CD4-positive, alpha-beta T cell treated with Interleukin-2 at 100 ng/mL for 4 hours (primary cell): ENCODE data around the gene PTPRN2.

ENCODE experiments used
- DNase-seq: peaks from one replicate; pipeline ENCODE4 v3.0.0-alpha.2; 2020; ENCODE audit warnings: low spot score

PTPRN2 gene

DNA sequence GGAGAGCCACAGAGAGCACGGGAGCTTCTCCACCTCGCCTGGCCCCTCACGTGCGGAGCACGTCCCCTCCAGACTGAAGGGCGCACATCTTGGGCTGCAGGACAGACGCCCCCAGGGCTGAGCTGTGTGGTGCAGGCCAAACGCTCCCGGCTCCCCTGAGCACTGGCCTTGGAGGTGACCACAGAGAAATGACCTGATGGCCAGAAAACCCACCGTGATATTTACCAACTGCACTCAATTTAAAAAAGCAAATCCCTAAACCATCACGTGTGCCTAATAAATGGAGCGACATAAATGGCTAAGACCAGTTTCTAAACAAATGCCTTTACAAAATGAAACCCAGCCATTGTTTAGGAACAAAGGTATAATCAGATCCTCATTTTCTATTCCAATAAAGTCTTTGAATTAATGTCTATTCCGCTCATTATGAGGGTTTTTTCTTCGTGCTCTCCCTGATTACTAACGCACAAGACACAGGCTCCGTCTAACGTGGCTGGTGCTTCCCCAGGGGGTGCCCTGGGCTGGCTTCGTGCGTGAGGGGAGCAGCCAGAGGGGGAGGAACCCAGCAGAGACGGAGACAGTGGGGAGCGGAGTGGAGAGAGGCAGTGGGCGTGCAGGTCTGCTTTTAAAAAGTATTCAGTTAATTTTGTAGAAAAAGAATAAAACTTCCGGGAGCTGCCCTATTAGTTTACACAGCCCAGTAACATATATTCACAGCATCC lies 1060.5 kb downstream of the PTPRN2 start:
- DNase-seq, result no peak

DNA sequence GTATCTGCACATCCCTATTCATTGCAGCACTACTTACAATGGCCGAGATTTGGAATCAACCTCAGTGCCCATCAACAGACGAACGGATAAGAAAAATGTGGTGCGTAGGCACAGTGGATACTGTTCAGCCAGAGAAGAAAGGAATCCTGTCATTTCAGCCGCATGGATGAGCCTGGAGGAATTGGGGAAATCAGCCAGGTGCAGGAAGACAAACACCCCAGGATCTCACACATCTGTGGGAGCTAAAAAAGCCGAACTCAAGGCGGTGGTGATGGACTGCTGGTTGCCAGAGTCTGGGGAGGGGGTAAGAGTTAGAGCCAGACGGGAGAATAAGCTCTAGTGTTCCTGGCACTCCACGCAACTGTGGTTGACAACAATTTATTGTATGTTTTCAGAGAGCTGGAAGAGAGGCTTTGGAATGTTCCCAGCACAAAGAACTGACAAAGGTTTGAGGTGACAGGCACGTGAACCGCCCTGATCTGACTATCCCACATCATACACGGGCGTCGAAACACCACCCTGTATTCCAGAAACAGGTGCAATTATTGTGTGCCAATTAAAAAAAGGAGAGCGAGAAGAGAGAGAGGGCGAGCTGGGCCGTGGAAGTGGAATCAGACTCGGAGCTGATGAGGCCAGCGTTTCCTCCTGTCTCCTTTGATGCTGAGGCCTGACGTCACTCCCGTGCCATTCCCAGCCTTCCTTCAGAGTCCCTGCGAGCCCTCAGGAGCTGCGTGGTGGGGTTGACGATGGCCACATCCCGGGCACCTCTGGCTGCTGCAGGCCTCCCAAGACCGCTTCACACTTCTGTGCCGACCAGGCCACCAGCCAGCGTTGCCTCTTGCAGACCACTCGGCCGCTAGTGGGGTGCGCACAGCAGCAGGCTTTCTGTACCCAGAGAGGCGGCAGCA lies 1061.4 kb downstream of the PTPRN2 start:
- DNase-seq, result no peak

DNA sequence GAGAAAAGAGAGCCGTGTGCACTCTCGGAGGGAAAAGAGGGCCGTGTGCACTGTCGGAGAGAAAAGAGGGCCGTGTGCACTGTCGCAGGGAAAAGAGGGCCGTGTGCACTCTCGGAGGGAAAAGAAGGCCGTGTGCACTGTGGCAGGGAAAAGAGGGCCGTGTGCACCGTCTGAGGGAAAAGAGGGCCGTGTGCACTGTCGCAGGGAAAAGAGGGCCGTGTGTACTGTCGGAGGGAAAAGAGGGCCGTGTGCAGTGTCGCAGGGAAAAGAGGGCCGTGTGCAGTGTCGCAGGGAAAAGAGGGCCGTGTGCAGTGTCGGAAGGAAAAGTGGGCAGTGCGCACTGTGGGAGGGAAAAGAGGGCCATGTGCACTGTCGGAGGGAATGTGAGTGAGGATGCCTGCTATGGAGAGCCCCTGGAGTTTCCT lies 1062.1 kb downstream of the PTPRN2 start:
- no peak for DNase-seq

DNA sequence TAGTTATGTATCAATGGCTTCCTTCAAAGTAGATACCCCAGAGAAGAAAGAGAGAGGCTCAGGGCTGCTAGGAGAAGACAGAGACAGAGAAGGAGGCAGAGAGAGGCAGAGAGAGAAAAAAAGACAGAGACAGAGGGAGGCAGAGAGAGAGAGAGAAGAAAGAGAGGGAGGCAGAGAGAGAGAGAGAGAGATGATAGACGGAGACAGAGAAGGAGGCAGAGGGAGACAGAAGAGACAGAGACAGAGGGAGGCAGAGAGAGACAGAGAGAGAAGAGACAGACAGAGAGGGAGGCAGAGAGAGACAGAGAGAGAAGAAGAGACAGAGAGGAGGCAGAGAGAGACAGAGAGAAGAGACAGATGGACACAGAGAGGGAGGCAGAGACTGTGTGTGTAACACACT lies 1062.9 kb downstream of the PTPRN2 start:
- DNase-seq, result no peak

DNA sequence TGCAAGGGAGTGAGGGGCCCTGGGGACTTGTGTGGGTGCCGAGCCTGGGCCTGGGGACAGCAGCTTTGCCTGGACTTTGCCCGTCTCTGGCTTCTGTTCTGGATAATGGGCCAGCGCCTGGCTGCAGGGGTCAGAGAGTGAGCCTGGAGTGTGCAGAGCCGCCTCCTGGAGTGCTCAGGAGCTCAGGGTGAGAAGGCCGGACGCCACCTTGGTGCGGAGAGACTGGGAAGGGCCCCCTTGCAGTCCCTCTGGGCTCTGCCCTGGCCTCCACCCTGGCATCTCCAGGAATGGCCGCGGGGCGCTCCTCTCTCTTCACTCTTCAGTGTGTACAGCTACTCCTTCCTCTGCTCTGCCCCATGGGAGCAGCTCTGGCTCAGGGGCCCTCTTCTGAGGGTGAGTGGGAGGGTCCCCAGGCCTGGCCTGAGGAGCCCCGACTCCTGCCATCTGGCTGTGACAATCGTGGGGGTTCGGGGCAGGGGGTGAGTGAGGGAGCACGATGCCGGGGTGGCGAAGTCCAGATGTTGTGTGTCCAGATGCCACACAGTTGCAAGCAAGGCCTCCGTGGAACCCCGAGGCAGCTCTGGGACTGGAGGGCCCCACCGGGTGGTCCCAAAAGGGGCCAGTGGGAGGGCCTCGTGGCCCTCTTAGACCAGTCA lies 1063.7 kb downstream of the PTPRN2 start:
- no peak for DNase-seq

DNA sequence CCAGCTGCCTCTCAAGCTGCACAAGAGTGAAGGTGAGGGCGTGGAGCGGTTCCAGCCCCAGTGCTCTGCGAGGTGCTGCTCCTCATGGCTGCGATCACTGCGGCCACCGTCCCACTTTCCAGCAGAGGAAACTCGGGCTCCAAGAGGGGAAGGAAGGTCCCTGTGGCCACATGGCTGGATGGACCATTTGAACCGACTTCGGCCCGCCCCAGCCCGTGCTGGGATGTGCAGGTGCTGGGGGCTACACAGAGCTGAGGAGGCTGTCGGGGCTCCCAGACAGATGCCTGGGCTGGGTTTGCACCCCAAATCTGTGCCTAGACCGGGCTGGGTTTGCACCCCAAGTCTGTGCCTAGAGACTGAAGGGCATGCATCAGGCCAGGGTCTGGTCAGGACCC lies 1064.3 kb downstream of the PTPRN2 start:
- DNase-seq, result no peak

DNA sequence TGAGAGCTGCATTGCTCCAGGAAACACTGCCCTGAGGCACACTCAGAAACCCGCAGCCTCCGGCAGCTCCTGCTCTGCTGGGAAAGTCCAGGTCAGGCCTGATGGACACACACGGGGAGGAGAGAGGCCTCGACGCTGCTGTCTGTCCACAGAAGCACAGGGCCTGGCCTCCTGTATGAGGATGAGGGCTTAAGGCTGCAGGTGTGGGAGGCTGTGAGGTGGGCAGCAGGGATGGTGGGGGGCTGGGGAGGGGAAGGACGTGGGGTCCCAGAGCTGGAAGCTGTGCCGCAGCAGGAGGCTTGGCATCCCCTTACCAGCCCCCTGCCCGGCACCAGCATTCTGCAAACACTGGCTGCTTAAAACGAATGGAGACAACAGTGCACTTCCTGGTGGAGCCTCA lies 1064.7 kb downstream of the PTPRN2 start:
- no peak for DNase-seq

DNA sequence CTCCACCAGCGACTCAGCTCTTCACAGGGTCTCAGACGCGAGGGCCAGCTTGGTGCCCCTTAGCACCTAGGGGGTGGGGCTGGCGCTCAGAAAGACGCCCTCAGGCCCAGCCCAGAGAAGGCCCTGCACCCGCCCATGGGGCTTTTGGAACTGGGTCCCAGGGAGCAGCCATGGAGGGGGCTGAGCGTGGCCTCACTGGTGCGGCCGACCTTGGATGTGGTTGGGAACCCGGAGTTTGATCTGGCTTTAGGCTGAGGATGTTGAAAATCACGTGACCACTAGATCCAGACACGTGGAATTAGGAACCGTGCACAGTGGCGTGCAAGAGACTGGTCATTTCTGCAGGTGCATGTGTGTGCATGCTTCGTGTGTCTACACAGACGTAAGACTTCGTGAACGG lies 1065.4 kb downstream of the PTPRN2 start:
- DNase-seq, result no peak

DNA sequence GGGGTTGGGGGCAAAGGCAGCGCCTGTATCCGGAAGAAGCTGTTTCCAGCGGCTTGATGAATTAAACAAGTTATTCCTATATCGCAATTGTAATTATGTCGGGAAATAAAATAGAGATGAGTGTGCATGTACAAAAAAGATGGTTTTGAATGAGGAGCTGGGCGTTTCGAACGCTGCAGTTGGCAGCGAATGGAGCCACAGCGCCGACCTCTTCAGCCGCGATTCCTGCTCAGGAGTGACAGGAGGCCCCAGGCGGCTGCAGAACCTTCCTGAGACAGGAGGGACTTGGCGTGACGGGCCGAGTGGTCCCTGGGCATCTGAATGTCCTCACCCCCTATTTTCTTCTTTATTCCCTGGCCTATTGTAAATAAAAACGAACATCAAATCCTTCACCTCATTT lies 1065.9 kb downstream of the PTPRN2 start:
- DNase-seq, result no peak

DNA sequence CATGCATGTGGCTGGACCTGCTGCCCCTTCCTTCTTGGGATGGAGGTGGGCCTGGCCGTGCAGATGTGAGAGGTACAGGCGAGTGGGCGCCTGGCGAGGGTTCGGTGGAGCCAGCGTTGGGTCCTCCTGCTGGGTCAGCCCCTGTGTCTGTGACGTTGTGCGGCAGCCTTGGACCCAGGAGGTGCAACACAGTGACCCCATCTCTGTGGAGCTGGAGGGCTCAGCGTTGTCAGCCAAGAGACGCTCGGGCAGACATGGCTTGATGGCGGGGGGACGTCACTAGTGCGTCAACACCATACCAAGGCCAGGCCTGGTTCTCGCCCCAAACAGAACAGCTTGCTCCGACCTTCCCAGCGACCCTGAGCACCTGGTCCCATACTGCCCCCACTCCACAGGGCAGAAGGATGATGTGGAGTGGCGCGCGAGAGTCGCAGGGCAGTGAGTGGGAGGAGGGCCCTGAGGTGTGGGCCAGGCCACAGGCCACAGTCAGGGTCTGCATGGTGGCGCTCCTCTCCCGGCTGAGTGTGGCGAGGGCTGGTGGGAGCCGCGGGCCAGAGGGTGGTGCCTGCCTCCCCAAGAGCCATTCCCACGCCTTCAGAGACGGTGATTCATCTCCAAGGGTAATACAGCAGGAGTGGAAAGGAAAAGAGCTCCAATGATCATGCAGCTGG lies 1066.4 kb downstream of the PTPRN2 start:
- no peak for DNase-seq

DNA sequence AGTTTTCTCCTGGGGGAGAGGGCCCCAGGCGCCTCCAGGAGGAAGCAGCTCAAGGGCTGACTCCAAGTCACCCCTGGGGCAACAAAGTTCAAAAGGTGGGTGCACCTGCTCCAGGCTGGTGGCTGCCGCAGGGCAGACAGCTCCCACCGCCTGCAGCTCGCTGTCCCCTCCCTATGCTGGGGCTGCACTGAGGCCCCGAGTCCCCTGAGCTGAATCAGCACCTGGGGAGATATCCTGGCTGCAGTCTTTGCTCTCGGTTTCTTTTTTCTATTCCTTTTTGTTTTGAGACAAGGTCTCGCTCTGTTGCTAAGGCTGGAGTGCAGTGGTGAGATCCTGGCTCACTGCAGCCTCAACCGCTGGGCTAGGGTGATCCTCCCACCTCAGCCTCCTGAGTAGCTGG lies 1067.4 kb downstream of the PTPRN2 start:
- no peak for DNase-seq

DNA sequence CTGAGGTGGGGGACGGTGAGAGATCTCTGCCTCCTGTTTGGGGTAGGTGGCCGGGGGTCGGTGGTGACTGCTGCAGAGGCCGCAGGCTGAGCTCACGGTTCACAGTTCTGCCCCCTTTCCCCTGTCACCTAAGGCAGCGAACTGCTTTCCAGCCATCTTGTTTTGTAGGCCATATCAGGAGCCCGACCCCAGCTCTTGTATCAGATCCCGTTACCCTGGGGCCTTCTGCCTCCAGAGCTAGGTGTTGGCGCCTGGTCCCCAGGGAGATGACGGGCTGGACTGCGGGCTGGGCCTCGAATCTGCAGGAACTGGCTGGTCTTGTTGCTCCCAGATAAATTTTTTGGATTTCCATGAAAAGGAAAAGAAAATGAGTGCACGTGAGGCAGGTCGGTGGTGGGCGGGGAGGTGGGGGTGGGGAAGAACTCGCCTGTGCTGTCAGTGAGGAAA lies 1067.8 kb downstream of the PTPRN2 start:
- no peak for DNase-seq

DNA sequence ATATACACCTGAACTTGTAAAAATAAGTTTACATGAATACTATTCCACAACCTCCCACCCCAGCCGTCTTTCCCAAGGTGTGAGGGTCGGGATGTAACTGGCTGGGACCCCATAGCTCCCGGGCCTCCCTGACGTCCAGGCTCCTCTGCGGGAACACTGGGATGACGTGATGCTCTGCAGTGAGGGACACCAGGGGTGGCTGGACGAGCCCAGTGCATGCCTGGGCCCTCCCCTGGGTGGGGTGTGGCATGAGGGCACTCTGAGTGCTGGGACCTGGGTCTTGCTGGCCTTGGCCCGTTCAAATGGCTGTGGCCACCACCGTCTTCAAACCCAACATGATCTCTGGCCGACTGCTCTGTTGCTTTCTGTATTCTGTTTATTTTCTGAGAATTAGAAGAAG lies 1068.4 kb downstream of the PTPRN2 start:
- DNase-seq, result no peak

DNA sequence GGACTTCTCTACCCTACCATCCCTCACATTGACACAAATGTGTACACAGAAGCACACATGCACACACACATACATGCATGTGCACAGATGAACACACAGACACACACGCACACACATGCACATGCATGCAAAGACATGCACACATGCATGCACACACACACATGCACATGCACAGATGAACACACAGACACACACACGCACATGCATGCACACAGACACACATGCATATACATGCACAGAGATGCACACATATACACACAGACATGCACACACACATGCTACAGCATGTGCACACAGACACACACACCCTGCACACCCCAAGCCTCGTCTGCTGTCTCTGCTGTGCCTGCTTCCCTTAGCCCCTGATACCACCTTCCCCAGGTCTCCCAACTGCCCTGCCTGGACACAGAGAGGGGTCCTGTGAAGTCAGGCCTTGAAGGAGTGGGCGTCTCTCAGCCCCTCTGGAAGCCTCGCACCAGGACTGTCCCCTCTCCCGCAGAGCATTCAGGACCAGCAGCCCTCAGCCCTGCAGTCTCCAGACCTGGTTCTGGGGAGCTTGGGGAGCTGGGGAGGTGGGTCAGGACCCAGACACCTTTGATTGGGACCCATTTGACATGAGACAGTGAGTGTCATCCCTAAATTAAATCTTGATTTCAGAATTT lies 1069.0 kb downstream of the PTPRN2 start:
- DNase-seq, result no peak

DNA sequence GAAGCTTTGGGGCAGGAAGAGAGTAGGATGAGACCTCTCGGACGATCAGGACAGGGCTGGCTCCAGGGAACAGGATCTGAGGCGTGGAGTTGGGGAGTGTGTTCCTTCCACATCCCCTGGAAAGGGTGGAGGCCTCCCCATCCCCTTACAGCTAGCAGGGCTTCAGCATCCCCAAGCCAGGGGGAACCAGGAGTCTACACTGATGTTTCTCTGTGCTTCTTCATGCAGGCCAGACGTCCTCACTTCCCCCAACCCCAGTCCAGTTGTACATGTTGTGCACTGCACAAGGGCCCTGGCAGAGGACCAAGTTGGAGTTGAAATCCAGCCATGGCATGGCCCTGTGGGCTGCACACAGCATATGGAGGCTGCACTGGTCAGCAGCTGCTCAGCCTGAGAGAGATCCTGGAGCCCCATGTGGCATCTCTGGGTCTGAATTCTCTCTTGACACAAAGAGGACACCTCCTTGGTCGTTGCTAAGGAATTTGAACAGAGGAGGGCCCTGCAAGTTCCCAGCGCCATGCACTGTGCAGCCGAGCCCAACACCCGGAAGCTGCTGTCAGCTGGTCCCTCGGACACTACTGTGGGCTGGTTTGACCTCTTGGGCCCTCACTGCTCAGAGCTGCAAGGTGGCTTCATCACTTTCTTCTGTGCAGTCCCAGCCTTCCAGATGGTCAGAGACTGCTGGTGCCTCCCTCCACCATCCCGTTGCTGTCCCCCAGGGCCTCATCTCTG lies 1069.7 kb downstream of the PTPRN2 start:
- DNase-seq, result no peak

DNA sequence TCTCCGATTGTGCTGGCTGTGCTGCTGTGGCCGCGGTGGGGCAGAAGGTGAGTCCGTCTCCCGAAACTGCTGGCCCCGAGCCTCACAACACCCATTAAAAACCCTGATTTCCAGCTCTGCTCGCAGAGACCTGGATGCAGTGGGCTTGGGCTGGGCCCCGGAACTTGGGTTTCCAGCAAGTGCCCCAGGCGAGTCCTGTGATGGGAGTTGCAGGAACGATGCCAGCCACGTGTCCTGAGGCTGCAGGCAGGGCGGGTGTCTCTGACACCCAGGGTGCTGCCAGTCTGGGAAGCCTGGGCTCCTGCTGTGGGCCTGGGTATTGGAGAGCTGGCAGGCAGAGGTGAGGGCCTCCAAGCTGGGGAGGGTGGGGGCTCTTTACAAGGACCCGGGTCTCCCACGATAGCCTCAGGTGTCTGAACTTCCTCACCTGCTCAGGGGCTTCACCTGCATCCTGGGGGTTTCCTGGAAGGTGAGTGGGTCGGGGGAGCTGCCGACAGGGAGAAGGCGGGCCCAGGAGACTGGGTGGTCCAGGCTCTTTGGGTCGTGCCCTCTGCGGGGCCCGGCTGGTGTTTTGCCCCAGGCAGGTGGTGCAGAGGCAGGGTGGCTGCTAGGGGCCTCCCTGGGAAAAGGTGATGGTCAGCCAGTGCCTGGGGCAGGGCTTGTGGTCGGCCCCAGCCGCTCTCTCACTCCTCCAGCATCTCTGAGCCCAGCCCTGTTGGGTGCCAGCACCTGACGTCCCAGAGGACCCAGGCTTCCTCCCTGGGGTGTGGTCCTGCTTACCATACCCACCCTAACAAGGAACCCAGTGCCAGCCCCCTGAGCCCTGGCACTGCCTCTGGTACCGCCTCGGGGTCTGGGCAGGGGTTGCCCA lies 1070.5 kb downstream of the PTPRN2 start:
- DNase-seq, result no peak

DNA sequence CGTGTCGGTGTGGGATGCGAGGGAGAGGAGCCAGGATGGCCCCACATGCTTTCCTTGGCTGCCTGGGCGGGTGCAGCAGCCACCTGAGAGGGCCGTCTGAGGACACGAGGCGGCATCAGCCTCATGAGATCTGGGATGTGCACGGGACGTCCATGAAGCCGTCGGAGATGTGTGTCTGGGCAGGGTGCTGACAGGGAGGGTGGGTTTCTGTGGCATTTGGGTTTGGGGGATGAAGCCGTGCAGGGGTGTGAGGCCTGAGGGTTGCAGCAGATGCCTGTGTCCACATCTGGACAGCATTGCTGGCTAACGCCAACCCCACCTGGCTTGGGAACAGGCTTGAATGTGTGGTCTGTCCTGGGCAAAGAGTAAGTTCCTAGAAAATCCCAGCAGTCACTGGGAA lies 1071.3 kb downstream of the PTPRN2 start:
- DNase-seq, result no peak

DNA sequence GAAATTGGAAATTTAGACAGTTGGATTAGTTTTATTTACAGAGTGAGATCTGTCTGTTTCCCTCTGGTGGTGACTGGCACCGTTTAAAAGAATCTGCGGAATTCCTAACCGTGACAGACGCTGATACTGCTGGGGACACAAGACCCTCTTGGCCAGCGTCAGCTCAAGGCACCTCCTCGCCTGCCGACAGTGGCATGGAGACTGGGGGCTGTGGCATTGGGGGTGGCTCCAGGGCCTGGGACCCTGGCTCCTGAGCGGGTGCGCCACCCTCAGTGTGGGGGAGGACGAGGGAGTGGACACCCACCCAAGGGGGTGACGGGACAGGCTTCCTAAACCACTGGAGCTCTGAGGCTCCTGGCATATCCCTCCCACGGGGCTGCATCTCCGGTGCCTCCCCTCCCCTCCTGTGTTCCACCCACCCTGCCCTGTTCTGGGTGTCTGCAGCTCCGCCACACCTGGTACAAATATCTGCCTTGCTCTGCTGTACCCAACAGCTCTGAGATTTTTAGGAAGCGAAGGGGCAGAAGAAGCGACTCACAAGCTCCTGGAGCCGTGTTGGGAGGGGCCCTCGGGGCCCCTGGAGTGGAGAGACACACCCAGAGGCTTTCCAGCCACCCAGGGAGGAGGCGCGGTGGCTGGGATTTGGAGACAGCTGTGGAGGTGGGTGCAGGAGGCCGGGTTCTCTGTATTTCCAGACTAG lies 1072.1 kb downstream of the PTPRN2 start:
- DNase-seq, result no peak

DNA sequence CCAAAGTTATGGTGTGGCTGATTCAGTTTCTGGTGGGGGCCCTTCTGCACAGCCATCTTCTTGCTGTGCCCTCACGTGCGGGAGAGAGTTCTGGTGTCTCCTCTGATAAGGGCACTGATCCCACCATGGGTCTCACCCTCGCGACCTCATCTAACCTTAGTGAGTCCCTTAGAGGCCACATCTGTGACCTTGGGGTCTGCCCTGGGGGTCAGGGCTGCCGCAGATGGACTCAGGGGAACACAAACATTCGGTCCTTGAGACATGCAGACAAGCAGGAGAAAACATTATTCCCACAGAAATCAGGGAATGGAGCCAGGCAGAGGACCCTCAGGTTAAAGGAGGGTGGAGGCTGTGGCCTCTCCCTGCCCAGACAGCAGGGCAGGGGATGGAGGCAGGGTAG lies 1072.9 kb downstream of the PTPRN2 start:
- DNase-seq, result no peak
